Upper lobe of left lung (tissue), 6 donors: Measurements from ENCODE around the gene RUVBL2. TPM values are rescaled to one million over a fixed set of nuclear protein-coding genes. Genes with fewer than 3 reads are reported as not detected.

Source experiments
- ATAC-seq, 2 donors: fragments of 200-7000 bp; cut with Tn5 transposase; one replicate each; pipeline ENCODE4 v1.9.1; 2022; ENCODE audit warnings: mild to moderate bottlenecking in 2 of 2, moderate library complexity in 2 of 2; ENCODE audit not compliant: low FRiP score in 2 of 2
- DNase-seq, 2 donors: peaks; one replicate each; pipeline ENCODE4 v3.0.0-alpha.2; 2019 to 2020
- H3K27ac ChIP-seq, 4 donors: fragments of 200-600 bp; sonication (generic); one replicate each; pipeline ENCODE4 v1.5.1; 2016 to 2019
- H3K27me3 ChIP-seq, 4 donors: fragments of 200-600 bp; sonication (generic); one replicate each; pipeline ENCODE4 v1.5.1; 2017 to 2019
- H3K36me3 ChIP-seq, 4 donors: fragments of 200-600 bp; sonication (generic); one replicate each; pipeline ENCODE4 v1.5.1; 2016 to 2019
- H3K4me1 ChIP-seq, 4 donors: fragments of 200-600 bp; sonication (generic); one replicate each; pipeline ENCODE4 v1.5.1; 2018 to 2019
- H3K4me3 ChIP-seq, 4 donors: fragments of 200-600 bp; sonication (generic); one replicate each; pipeline ENCODE4 v1.5.1; 2017 to 2019; ENCODE audit warnings: mild to moderate bottlenecking in 2 of 4, moderate library complexity in 1 of 4
- H3K9me3 ChIP-seq, 4 donors: fragments of 200-600 bp; sonication (generic); one replicate each; pipeline ENCODE4 v1.5.1; 2018 to 2019
- EP300 ChIP-seq, 4 donors: sonication (generic); formaldehyde crosslinking; IDR thresholded peaks; one replicate each; pipeline ENCODE4 v1.5.1; 2017; ENCODE audit warnings: antibody characterized with exemption in 4 of 4, control low read depth in 2 of 4
- POLR2A ChIP-seq, 4 donors: fragments of 450-650 bp; IDR thresholded peaks; one replicate each; pipeline ENCODE4 v1.5.1; 2016 to 2017; ENCODE audit warnings: antibody characterized with exemption in 4 of 4, mild to moderate bottlenecking in 2 of 4
- POLR2AphosphoS5 ChIP-seq, 2 donors: sonication (generic); formaldehyde crosslinking; IDR thresholded peaks; one replicate each; pipeline ENCODE4 v1.5.1; 2017; ENCODE audit warnings: antibody characterized with exemption in 2 of 2
- WGBS, 2 donors: methylation state at CpG; one replicate each; pipeline ENCODE4 v1.1.5; 2017 to 2018; 5-methylcytosine and 5-hydroxymethylcytosine counted together
- total RNA-seq, 6 donors: library from RNA; depleted of rRNA in 4 of 6; stranded (reverse); fragments of >200 nt in 4 of 6; gene quantifications; one replicate each; pipeline versions ENCODE4 v1.1.0 to v1.2.1, GENCODE V29; 2016 to 2021
- TF ChIP-seq, protein P1 (sequence below), 6 experiments: fragments of 450-650 bp in 4 of 6; fragments of 200-600 bp in 2 of 6; sonication (generic) in 2 of 6; IDR thresholded peaks; one replicate each; pipeline ENCODE4 v1.5.1; 2016 to 2019; ENCODE audit warnings: antibody characterized with exemption in 6 of 6
- donor health status: DM: no; HTN: no; CAD: no; lungs with moderate emphysema.
- donor health status: DM: no; HTN: yes; CAD: no; lungs with severe emphysema.

Gene RUVBL2
- total RNA-seq, 6 donors from 2014 or later, result 45.7 to 105 (median 70.6) TPM

GRCh38 chr19:48968813-48969218, 24.9 kb upstream of the RUVBL2 start:
- DNase-seq, result peak in 1 of 2 donors; percentile 61
- no peak for ATAC-seq
- Histone ChIP-seq H3K9me3 (no peaks in the 10 kb centered on the region), H3K36me3 (peaks cover 15 to 72% (median 48%) of the 10 kb centered on the region in 4 donors), H3K4me3 (no peak overlapping the region), H3K27me3 (no peaks in the 10 kb centered on the region), H3K27ac (peak overlapping the region in 3 of 4 donors; percentile 88 to 98 (median 93)), H3K4me1 (peaks cover 33 to 47% (median 35%) of the 10 kb centered on the region in 4 donors)
- TF ChIP-seq POLR2A (IDR thresholded peaks at IDR 0.05) (no peak), EP300 (IDR thresholded peaks at IDR 0.05) (no peak), POLR2AphosphoS5 (IDR thresholded peaks at IDR 0.05) (no peak)
- 82 to 87% methylated on average over 8 to 15 of the region's 15 CpGs for WGBS, 2 donors

GRCh38 chr19:48969276-48970138, 24.2 kb upstream of the RUVBL2 start:
- Histone ChIP-seq H3K4me1 (peaks cover 26 to 41% (median 28%) of the 10 kb centered on the region in 4 donors), H3K4me3 (no peak overlapping the region), H3K9me3 (no peaks in the 10 kb centered on the region), H3K27me3 (no peaks in the 10 kb centered on the region), H3K27ac (peak overlapping the region in 1 of 4 donors; percentile 88), H3K36me3 (peaks cover 21 to 79% (median 55%) of the 10 kb centered on the region in 4 donors)
- WGBS, 2 donors, result 94 to 96% methylated on average over 42 to 44 of the region's 45 CpGs
- TF ChIP-seq EP300 (IDR thresholded peaks at IDR 0.05), result no peak
- TF ChIP-seq, protein P1, sequence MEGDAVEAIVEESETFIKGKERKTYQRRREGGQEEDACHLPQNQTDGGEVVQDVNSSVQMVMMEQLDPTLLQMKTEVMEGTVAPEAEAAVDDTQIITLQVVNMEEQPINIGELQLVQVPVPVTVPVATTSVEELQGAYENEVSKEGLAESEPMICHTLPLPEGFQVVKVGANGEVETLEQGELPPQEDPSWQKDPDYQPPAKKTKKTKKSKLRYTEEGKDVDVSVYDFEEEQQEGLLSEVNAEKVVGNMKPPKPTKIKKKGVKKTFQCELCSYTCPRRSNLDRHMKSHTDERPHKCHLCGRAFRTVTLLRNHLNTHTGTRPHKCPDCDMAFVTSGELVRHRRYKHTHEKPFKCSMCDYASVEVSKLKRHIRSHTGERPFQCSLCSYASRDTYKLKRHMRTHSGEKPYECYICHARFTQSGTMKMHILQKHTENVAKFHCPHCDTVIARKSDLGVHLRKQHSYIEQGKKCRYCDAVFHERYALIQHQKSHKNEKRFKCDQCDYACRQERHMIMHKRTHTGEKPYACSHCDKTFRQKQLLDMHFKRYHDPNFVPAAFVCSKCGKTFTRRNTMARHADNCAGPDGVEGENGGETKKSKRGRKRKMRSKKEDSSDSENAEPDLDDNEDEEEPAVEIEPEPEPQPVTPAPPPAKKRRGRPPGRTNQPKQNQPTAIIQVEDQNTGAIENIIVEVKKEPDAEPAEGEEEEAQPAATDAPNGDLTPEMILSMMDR (IDR thresholded peaks at IDR 0.05), result no peak
- TF ChIP-seq POLR2AphosphoS5 (IDR thresholded peaks at IDR 0.05), result no peak
- TF ChIP-seq POLR2A (IDR thresholded peaks at IDR 0.05), result no peak
- DNase-seq, result peak in 1 of 2 donors; percentile 87
- ATAC-seq, result no peak

- Histone ChIP-seq H3K4me3 (no peak overlapping the region), H3K27me3 (no peaks in the 10 kb centered on the region), H3K4me1 (peaks cover 22 to 37% (median 24%) of the 10 kb centered on the region in 4 donors), H3K27ac (peak overlapping the region in 1 of 4 donors; percentile 64), H3K36me3 (peaks cover 21 to 83% (median 58%) of the 10 kb centered on the region in 4 donors), H3K9me3 (no peaks in the 10 kb centered on the region)
- DNase-seq (peak in 1 of 2 donors; percentile 69), ATAC-seq (no peak)
- no peak for TF ChIP-seq POLR2A (IDR thresholded peaks at IDR 0.05)
- TF ChIP-seq POLR2AphosphoS5 (IDR thresholded peaks at IDR 0.05), result no peak
- TF ChIP-seq EP300 (IDR thresholded peaks at IDR 0.05), result no peak
- TF ChIP-seq, protein P1 (IDR thresholded peaks at IDR 0.05), result no peak
- 91 to 93% methylated on average over 23 of the region's 23 CpGs for WGBS, 2 donors
Observed at GRCh38 chr19:48970139-48970766, 23.4 kb upstream of the RUVBL2 start.

DNA sequence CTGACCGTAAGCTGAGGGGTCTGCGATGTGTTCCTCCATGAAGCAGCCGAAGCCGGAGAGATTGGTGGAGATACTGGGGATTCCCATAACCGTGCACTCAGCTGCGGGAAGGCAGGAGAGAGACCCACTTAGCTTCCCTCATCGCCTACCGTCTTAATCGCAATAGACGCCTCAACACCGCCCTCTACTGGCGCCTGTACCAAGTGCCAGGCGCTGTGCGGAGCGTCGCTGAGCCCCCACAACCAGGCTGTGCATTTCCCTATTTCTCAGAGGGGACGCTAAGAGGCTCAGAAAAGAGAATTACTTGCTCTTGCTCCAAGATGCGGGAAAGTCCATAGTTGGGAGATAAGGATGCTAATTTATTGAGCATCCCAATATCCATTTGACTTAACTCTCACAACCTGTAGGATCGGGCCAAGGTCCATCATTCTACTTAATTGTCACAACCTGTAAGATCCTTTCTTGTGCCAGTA, 22.7 kb upstream of the RUVBL2 start:
- Histone ChIP-seq H3K4me1 (peaks cover 22 to 37% (median 24%) of the 10 kb centered on the region in 4 donors), H3K36me3 (peaks cover 20 to 83% (median 57%) of the 10 kb centered on the region in 4 donors), H3K9me3 (no peaks in the 10 kb centered on the region), H3K4me3 (no peak overlapping the region), H3K27ac (peak overlapping the region in 1 of 4 donors; percentile 64), H3K27me3 (no peaks in the 10 kb centered on the region)
- 11 to 17% methylated on average over 15 to 19 of the region's 19 CpGs for WGBS, 2 donors
- peak; percentile 86 to 87 for DNase-seq
- peak; percentile 81 to 84 for ATAC-seq
- TF ChIP-seq POLR2AphosphoS5 (IDR thresholded peaks at IDR 0.05) (peak in 1 of 2 donors; percentile 48), POLR2A (IDR thresholded peaks at IDR 0.05) (no peak)
- TF ChIP-seq, protein P1 (IDR thresholded peaks at IDR 0.05), result peak; percentile 81 to 95 (median 89)
